HT1080 (cell line): Measurements from ENCODE around the gene NBEAL1. TPM values are rescaled to one million over a fixed set of nuclear protein-coding genes. Genes with fewer than 3 reads are reported as not detected.
"Not testable (repeated sequence)": the region's sequence is repeated elsewhere in the genome, so short reads cannot be mapped to it uniquely, and the experiment has no call there.

Experiments used
- DNase-seq: peaks from one replicate; pipeline ENCODE4 v3.0.0-alpha.2; 2015; ENCODE audit warnings: low read depth
- total RNA-seq: library from RNA; depleted of rRNA; stranded (reverse); fragments of >200 nt; shearing (Covaris generic); gene quantifications from 2 replicates; pipeline ENCODE4 v1.2.3, GENCODE V29; 2014

The NBEAL1 gene
- total RNA-seq, 1 experiment from 2014 or later = 4.5 TPM

- no peak for DNase-seq
Observed at GRCh38 chr2:203038586-203038985, 23.9 kb downstream of the NBEAL1 start.

DNA sequence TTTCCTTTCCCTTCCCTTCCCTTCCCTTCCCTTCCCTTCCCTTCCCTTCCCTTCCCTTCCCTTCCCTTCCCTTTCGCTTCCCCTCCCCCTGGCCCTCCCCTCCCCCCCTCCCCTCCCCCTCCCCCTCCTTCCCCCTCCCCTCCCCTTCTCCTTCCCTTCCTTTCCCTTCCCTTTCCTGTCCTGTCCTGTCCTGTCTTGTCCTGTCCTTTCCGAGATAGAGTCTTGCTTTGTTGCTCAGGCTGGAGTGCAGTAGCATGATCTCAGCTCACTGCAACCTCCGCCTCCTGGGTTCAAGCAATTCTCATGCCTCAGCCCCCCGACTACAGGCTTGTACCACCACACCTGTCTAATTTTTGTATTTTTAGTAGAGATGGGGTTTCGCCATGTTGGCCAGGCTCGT, 24.5 kb downstream of the NBEAL1 start:
- DNase-seq = not testable (repeated sequence)

- DNase-seq = no peak
Observed at GRCh38 chr2:203040966-203041521, 26.4 kb downstream of the NBEAL1 start.

DNA sequence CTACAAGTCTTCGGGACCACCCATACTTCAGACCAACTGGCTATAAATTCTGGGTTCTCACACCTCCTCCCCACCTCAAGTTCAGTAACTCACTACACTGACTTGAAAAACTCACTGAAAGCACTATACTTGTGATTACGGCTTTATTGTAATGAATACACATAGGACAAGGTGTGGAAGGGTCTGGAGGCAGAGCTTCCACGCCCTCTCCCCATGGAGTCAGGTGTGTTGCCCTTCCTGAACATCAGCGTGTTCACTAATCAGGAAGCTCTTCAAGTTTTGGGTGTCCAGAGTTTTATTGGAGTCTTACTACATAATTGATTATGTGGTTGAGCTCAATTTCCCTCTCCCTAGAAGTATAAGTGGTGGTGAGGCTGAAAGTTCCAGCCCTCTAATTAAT, 27.5 kb downstream of the NBEAL1 start:
- DNase-seq = no peak

GRCh38 chr2:203043226-203043625, 28.6 kb downstream of the NBEAL1 start:
- no peak for DNase-seq

DNA sequence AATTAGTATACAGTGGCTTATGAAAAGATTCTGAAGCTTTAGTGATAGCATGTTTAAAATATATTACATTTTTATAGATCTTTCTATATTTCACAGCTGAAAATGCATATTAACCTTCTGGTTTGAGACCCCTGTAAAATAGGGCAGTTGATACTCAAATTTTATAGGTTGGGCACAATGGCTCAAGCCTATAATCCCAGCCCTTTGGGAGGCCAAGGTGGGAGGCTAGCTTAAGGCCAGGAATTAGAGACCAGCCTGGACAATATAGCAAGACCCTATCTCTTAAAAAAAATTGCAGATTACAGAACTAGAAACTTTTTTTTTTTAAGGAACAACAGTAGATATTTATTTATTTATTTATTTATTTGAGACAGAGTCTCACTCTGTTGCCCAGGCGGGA, 31.2 kb downstream of the NBEAL1 start:
- DNase-seq = no peak

- DNase-seq = no peak
Observed at GRCh38 chr2:203052539-203052938, 37.9 kb downstream of the NBEAL1 start.

DNA sequence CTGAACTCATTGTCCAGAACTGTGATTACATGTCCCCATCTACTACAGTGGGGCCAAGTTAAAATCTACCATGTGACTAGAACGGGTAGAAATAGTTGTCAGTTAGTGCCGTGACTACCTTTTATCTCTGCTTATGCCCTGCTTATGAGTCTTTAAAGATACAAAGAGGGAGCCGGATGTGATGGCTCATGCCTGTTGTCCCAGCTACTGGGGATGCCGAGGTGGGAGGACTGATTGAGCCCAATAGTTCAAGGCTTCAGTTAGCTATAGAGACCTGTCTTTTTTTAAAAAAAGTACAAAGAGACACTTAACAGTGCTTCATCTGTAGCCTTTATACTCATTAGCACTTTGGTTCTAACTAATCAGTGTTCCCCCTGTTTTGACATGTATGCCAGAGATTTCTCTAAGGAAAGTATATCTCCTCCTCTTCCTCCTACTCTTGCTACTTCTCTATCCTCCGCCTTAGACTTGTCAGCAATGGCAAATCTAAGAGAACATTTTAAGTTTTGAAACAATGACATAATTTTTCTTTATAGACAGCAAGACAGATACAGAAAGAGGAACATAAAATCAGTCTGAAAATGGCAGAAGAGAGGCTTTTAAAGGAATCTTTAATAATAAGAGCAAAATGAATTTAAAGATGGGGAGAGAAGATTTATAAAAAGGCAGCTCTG, 45.0 kb downstream of the NBEAL1 start:
- DNase-seq = no peak

DNA sequence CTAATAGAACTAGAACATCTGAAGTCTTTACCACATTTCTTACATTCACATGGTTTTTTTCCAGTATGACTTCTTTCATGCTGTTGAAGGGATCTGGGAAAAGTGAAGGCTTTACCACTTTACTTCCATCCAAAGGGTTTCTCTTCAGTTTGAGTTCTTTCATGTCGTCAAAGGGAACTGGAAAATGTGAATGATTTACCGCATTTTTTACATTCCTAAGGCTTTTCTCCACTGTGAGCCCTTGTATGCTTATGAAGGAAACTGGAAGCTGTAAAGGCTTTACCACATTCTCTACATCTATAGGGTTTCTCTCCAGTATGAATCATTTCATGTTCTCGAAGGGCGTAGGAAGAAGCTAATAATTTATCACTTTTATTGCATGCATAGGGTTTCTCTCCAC, 46.7 kb downstream of the NBEAL1 start:
- peak; percentile 11 for DNase-seq

GRCh38 chr2:203062126-203062525, 47.5 kb downstream of the NBEAL1 start:
- no peak for DNase-seq

DNA sequence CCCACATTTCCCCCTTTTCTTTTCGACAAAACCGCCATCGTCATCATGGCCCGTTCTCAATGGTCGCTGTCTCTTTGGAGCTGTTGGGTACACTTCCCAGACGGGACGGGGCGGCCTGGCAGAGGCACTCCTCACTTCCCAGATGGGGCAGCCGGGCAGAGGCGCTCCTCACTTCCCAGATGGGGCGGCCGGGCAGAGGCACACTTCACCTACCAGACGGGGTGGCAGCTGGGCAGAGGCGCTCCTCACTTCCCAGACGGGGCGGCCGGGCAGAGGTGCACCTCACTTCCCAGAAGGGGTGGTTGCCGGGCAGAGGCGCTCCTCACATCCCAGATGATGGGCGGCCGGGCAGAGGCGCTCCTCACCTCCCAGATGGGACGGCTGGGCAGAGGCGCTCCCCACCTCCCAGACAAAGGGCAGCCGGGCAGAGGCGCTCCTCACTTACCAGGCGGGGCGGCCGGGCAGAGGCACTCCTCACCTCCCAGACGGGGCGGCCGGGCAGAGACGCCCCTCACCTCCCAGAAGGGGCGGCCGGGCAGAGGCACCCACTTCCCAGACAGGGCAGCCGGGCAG, 51.9 kb downstream of the NBEAL1 start:
- DNase-seq = not testable (repeated sequence)

DNA sequence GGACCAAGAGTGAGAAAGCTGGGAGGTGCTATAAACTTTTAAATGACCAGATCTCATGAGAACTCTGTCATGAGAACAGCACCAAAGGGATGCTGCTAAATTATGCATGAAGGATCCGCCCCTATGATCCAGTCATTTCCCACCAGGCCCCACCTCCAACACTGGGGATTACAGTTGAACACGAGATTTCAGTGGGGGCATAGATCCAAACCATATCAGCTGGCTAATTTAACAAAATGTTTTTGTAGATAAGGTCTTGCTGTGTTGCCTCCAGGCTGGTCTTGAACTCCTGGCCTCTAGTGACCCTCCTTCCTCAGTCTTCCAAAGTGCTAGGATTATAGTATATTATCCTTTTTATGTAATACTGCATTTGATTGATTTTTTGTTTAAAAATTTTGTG, 56.0 kb downstream of the NBEAL1 start:
- no peak for DNase-seq

DNA sequence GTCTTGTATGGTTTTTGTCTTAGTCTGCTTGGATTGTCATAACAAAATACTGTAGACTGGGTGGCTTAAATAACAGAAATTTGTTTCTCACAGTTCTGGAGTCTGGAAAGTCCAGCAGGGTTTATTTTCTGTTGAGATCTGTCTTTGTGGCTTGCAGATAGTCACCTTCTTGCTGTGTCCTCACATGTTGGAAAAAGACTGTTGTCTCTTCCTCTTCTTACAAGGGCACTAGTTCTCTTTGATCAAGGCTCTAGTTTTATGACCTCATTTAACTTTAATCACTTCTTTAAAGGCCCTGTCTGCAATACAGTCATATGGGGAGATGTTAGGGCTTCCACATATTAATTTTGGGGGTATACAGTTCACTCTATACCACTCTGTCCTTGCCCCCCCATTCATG, 56.5 kb downstream of the NBEAL1 start:
- DNase-seq = no peak

GRCh38 chr2:203072371-203072770, 57.7 kb downstream of the NBEAL1 start:
- DNase-seq = no peak

GRCh38 chr2:203077451-203077850, 62.8 kb downstream of the NBEAL1 start:
- no peak for DNase-seq

- no peak for DNase-seq
Observed at GRCh38 chr2:203080447-203081045, 65.9 kb downstream of the NBEAL1 start.

- no peak for DNase-seq
Observed at GRCh38 chr2:203083328-203083727, 68.7 kb downstream of the NBEAL1 start.

- not testable (repeated sequence) for DNase-seq
Observed at GRCh38 chr2:203086381-203086780, 71.7 kb downstream of the NBEAL1 start.

DNA sequence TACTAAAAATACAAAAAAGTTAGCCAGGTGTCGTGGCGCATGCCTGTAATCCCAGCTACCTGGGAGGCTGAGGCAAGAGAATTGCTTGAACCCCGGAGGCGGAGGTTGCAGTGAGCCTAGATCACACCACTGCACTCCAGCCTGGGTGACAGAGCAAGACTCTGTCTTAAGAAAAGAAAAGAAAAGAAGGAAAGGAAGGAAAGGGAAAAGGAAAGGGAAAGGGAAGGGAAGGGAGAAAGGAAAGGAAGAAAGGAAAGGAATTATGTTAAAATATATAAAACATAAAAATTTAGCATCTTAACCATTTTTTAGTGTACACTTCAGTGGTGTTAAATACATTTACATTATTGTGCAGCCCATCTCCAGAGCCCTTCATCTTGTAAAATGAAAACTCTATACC, 76.0 kb downstream of the NBEAL1 start:
- not testable (repeated sequence) for DNase-seq

DNA sequence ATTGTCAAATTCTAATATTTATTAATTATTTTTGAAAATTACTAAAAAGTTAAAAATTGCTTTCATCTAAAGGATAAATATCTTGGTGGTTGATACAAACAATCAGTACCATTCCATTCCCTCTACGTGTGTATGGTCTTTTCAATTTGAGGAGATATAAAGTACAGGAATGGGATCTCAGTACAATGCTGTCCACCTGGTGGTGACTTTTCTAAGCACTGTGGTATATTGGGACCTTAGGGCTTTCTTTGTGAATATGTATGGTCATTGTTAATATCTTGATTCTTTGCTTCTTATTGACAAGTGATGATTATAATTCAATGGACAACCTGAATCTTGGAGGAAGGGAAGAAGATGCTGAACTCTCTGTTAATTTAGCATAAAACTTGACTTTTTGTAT, 83.1 kb downstream of the NBEAL1 start:
- no peak for DNase-seq

DNA sequence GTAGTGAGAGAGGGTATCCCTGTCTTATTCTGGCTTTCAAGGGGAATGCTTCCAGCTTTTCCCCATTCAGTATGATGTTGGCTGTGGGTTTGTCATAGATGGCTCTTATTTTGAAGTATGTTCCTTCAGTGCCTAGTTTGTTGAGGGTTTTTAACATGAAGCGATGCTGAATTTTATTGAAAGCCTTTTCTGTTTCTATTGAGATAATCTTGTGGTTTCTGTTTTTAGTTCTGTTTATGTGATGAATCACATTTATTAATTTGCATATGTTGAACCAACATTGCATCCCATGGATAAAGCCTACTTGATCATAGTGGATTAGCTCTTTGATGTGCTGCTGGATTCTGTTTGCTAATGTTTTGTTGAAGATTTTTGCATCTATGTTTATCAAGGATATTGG, 87.7 kb downstream of the NBEAL1 start:
- DNase-seq = not testable (repeated sequence)

DNA sequence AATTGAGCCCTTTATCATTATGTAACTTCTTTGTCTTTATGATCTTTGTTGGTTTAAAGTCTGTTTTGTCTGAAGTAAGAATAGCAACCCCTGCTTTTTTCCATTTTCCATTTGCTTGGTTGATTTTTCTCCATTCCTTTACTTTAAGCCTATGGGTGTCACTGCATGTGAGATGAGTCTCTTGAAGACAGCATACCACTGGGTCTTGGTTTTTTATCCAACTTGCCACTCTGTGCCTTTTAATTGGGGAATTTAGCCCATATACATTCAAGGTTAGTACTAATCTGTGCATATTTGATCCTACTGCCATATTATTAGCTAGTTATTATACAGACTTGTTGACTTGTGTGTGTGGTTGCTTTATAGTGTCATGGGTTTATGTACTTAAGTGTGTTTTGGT, 89.6 kb downstream of the NBEAL1 start:
- no peak for DNase-seq

- DNase-seq = no peak
Observed at GRCh38 chr2:203105996-203106395, 91.3 kb downstream of the NBEAL1 start.
